ENCODE measurements around the gene KDM4C.

Gene KDM4C

DNA sequence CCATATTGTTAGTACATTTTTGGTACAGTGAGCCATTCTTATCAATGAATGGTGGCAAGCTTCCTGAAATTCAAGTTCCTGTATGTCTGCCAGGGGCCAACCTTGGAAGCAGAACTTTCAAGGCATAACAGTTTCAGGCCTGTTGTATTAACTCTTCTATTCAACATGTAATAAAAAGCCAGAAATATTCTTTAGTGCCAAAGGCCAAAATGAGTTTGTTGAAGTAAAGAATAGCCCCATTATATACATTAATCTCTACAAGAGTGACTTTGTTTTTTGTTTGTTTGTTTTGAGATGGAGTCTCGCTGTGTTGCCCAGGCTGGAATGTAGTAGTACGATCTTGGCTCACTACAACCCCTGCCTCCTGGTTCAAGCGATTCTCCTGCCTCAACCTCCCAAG is 321.3 kb downstream of the KDM4C start:
- H3K9ac ChIP-seq (ENCODE audit: low read depth, low read length), result no peak overlapping the region
- ATAC-seq (ENCODE audit: insufficient read depth, low read depth) (no peak), DNase-seq (no peak)
- no peaks in the 10 kb centered on the region for H3K9me3 ChIP-seq (ENCODE audit: insufficient read depth, low read length, severe bottlenecking)
- no peaks in the 10 kb centered on the region for H3K4me1 ChIP-seq (ENCODE audit: insufficient read depth, low read length)
- H4K20me1 ChIP-seq (ENCODE audit: insufficient read depth, low read length), result no peaks in the 10 kb centered on the region
- no peak overlapping the region for H2AFZ ChIP-seq (ENCODE audit: low read depth, low read length)
- TF ChIP-seq, protein P1, sequence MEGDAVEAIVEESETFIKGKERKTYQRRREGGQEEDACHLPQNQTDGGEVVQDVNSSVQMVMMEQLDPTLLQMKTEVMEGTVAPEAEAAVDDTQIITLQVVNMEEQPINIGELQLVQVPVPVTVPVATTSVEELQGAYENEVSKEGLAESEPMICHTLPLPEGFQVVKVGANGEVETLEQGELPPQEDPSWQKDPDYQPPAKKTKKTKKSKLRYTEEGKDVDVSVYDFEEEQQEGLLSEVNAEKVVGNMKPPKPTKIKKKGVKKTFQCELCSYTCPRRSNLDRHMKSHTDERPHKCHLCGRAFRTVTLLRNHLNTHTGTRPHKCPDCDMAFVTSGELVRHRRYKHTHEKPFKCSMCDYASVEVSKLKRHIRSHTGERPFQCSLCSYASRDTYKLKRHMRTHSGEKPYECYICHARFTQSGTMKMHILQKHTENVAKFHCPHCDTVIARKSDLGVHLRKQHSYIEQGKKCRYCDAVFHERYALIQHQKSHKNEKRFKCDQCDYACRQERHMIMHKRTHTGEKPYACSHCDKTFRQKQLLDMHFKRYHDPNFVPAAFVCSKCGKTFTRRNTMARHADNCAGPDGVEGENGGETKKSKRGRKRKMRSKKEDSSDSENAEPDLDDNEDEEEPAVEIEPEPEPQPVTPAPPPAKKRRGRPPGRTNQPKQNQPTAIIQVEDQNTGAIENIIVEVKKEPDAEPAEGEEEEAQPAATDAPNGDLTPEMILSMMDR (IDR thresholded peaks at IDR 0.05; ENCODE audit: borderline replicate concordance, extremely low read depth, low read length, poor library complexity, severe bottlenecking), result no peak
- no peak for TF ChIP-seq EZH2 (IDR thresholded peaks at IDR 0.05; ENCODE audit: borderline replicate concordance, low read depth, low read length, severe bottlenecking)
- H3K36me3 ChIP-seq (ENCODE audit: insufficient read depth, low read length), result peaks cover 16% of the 10 kb centered on the region
- H3K27ac ChIP-seq (ENCODE audit: low read length), result no peak overlapping the region
- no peak overlapping the region for H3K4me2 ChIP-seq (ENCODE audit: insufficient read depth, low read length)
- H3K27me3 ChIP-seq (ENCODE audit: insufficient read depth, low read length, poor library complexity), result no peaks in the 10 kb centered on the region
- no peak overlapping the region for H3K4me3 ChIP-seq (ENCODE audit: low read depth in 1 of 2, low read length in 2 of 2)
- H3K79me2 ChIP-seq (ENCODE audit: insufficient read depth, low read length), result no peaks in the 10 kb centered on the region

DNA sequence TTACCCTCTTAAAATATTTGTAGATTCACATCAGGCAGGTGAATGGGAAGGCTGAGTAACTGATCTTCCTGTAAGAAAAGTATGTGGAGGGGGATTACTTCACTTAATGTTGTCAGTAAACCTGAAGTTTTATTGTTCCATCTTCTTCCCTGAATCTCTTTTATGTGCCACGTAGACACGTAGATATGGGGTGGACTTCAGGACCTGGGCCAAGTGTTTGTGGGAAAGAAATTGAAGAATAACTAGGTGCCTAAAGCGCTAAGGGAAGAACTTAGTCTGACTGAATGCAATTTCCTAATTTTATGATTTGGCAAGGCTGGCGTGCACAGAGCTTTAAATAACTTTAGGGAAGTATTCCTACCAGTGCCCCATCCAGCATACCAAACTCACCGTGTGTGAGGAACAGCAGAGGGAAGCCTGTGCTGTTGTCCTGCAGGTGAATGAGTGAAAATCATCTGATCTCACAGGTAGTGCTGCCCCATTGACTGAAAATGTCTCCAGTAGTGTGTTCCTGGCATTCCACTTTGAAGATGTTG is 323.4 kb downstream of the KDM4C start:
- TF ChIP-seq, protein P1 (IDR thresholded peaks at IDR 0.05; ENCODE audit: borderline replicate concordance, extremely low read depth, low read length, poor library complexity, severe bottlenecking), result no peak
- no peak for TF ChIP-seq EZH2 (IDR thresholded peaks at IDR 0.05; ENCODE audit: borderline replicate concordance, low read depth, low read length, severe bottlenecking)
- Histone ChIP-seq H2AFZ (ENCODE audit: low read depth, low read length) (no peak overlapping the region), H3K4me3 (ENCODE audit: low read depth in 1 of 2, low read length in 2 of 2) (no peak overlapping the region), H3K9me3 (ENCODE audit: insufficient read depth, low read length, severe bottlenecking) (no peaks in the 10 kb centered on the region), H3K27me3 (ENCODE audit: insufficient read depth, low read length, poor library complexity) (no peaks in the 10 kb centered on the region), H3K36me3 (ENCODE audit: insufficient read depth, low read length) (peaks cover 16% of the 10 kb centered on the region), H3K79me2 (ENCODE audit: insufficient read depth, low read length) (no peaks in the 10 kb centered on the region), H3K9ac (ENCODE audit: low read depth, low read length) (no peak overlapping the region), H3K4me2 (ENCODE audit: insufficient read depth, low read length) (no peak overlapping the region), H3K4me1 (ENCODE audit: insufficient read depth, low read length) (no peaks in the 10 kb centered on the region), H3K27ac (ENCODE audit: low read length) (no peak overlapping the region), H4K20me1 (ENCODE audit: insufficient read depth, low read length) (no peaks in the 10 kb centered on the region)
- no peak for DNase-seq
- no peak for ATAC-seq (ENCODE audit: insufficient read depth, low read depth)

DNA sequence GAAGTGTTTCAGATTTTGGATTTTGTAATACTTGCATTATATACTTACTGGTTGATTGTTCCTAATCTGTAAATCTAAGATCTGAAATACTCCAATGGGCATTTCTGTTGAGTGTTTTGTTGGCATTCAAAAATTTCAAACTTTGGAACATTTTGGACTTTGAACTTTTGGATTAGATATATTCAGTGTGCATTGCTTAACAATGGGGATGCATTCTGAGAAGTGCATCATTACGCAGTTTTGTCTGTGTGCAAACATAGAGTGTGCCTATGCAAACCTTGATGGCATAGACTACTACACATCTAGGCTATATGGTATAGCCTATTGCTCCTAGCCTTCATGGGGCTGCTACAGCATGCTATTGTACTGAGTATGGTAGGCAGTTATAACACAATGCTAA is 325.4 kb downstream of the KDM4C start:
- Histone ChIP-seq H3K4me3 (ENCODE audit: low read depth in 1 of 2, low read length in 2 of 2) (no peak overlapping the region), H2AFZ (ENCODE audit: low read depth, low read length) (no peak overlapping the region), H3K27me3 (ENCODE audit: insufficient read depth, low read length, poor library complexity) (no peaks in the 10 kb centered on the region), H3K4me2 (ENCODE audit: insufficient read depth, low read length) (no peak overlapping the region), H3K79me2 (ENCODE audit: insufficient read depth, low read length) (no peaks in the 10 kb centered on the region), H4K20me1 (ENCODE audit: insufficient read depth, low read length) (no peaks in the 10 kb centered on the region), H3K4me1 (ENCODE audit: insufficient read depth, low read length) (no peaks in the 10 kb centered on the region), H3K9ac (ENCODE audit: low read depth, low read length) (no peak overlapping the region), H3K9me3 (ENCODE audit: insufficient read depth, low read length, severe bottlenecking) (no peaks in the 10 kb centered on the region), H3K36me3 (ENCODE audit: insufficient read depth, low read length) (no peaks in the 10 kb centered on the region), H3K27ac (ENCODE audit: low read length) (no peak overlapping the region)
- no peak for DNase-seq
- ATAC-seq (ENCODE audit: insufficient read depth, low read depth), result no peak
- no peak for TF ChIP-seq EZH2 (IDR thresholded peaks at IDR 0.05; ENCODE audit: borderline replicate concordance, low read depth, low read length, severe bottlenecking)
- TF ChIP-seq, protein P1 (IDR thresholded peaks at IDR 0.05; ENCODE audit: borderline replicate concordance, extremely low read depth, low read length, poor library complexity, severe bottlenecking), result no peak

GRCh38 chr9:7085357-7085756 is 327.6 kb downstream of the KDM4C start:
- ATAC-seq (ENCODE audit: insufficient read depth, low read depth) (no peak), DNase-seq (no peak)
- no peak for TF ChIP-seq EZH2 (IDR thresholded peaks at IDR 0.05; ENCODE audit: borderline replicate concordance, low read depth, low read length, severe bottlenecking)
- TF ChIP-seq, protein P1 (IDR thresholded peaks at IDR 0.05; ENCODE audit: borderline replicate concordance, extremely low read depth, low read length, poor library complexity, severe bottlenecking), result no peak
- no peak overlapping the region for H2AFZ ChIP-seq (ENCODE audit: low read depth, low read length)
- H3K9me3 ChIP-seq (ENCODE audit: insufficient read depth, low read length, severe bottlenecking), result no peaks in the 10 kb centered on the region
- no peaks in the 10 kb centered on the region for H3K27me3 ChIP-seq (ENCODE audit: insufficient read depth, low read length, poor library complexity)
- no peak overlapping the region for H3K9ac ChIP-seq (ENCODE audit: low read depth, low read length)
- H3K27ac ChIP-seq (ENCODE audit: low read length), result no peak overlapping the region
- H4K20me1 ChIP-seq (ENCODE audit: insufficient read depth, low read length), result no peaks in the 10 kb centered on the region
- H3K36me3 ChIP-seq (ENCODE audit: insufficient read depth, low read length), result no peaks in the 10 kb centered on the region
- no peaks in the 10 kb centered on the region for H3K79me2 ChIP-seq (ENCODE audit: insufficient read depth, low read length)
- no peak overlapping the region for H3K4me2 ChIP-seq (ENCODE audit: insufficient read depth, low read length)
- H3K4me3 ChIP-seq (ENCODE audit: low read depth in 1 of 2, low read length in 2 of 2), result no peak overlapping the region
- H3K4me1 ChIP-seq (ENCODE audit: insufficient read depth, low read length), result no peaks in the 10 kb centered on the region

Measured in DND-41 (cell line).